OCI-LY3 (cell line): ENCODE measurements around the gene KRT38.

Experiments used
- H2AFZ ChIP-seq: fragments of 200-600, 300-600 bp; shearing (Covaris generic); 2 replicates; pipeline ENCODE4 v1.6.0; 2014; ENCODE audit warnings: antibody characterized with exemption, low read depth, low read length
- H3K27ac ChIP-seq: fragments of 200-600, 300-600 bp; sonication (generic); 2 replicates; pipeline ENCODE4 v1.5.1; 2014; ENCODE audit warnings: mild to moderate bottlenecking, low read length, moderate library complexity, mixed read lengths
- H3K27me3 ChIP-seq: fragments of 200-600, 300-600 bp; sonication (generic); 2 replicates; pipeline ENCODE4 v1.6.1; 2014; ENCODE audit warnings: low read depth, low read length, mixed read lengths
- H3K36me3 ChIP-seq: fragments of 200-600, 300-600 bp; sonication (generic); replicated peaks from 2 replicates; pipeline ENCODE3; 2014; ENCODE audit warnings: low read depth, low read length, mixed read lengths
- H3K4me1 ChIP-seq: fragments of 300-600, 200-600 bp; sonication (generic); 2 replicates; pipeline ENCODE4 v1.6.1; 2014; ENCODE audit warnings: low read length, mixed read lengths
- H3K4me2 ChIP-seq: fragments of 200-600, 300-600 bp; sonication (generic); 2 replicates; pipeline ENCODE4 v1.6.1; 2014; ENCODE audit warnings: low read length, mixed read lengths
- H3K4me3 ChIP-seq: fragments of 300-600, 200-600 bp; sonication (generic); 2 replicates; pipeline ENCODE4 v1.5.1; 2014; ENCODE audit warnings: antibody characterized with exemption, mild to moderate bottlenecking, low read length, moderate library complexity
- H3K79me2 ChIP-seq: fragments of 300-600, 200-600 bp; shearing (Covaris generic); 2 replicates; pipeline ENCODE4 v1.6.1; 2014; ENCODE audit warnings: mild to moderate bottlenecking, low read length, mixed read lengths
- H3K9ac ChIP-seq: fragments of 300-600, 200-600 bp; shearing (Covaris generic); 2 replicates; pipeline ENCODE4 v1.6.0; 2014; ENCODE audit warnings: mild to moderate bottlenecking, low read length, moderate library complexity
- H3K9me3 ChIP-seq: fragments of 200-600, 300-600 bp; shearing (Covaris generic); 2 replicates; pipeline ENCODE4 v1.6.1; 2014; ENCODE audit warnings: low read length, mixed read lengths; ENCODE audit not compliant: insufficient read depth
- H4K20me1 ChIP-seq: fragments of 200-600, 300-600 bp; sonication (generic); 2 replicates; pipeline ENCODE4 v1.6.1; 2016; ENCODE audit warnings: low read length, mixed read lengths; ENCODE audit not compliant: insufficient read depth
- EZH2phosphoT487 ChIP-seq: fragments of 200-600 bp; shearing (Covaris generic); IDR thresholded peaks from 2 replicates; pipeline ENCODE4 v1.6.1; 2018; ENCODE audit warnings: antibody characterized with exemption, mixed run types, low read depth
- TF ChIP-seq, protein P1 (sequence below): fragments of 200-600, 300-600 bp; sonication (generic); IDR thresholded peaks from 2 replicates; pipeline ENCODE4 v1.5.1; 2014; ENCODE audit warnings: antibody characterized with exemption, low read length, low read depth

The KRT38 gene

DNA sequence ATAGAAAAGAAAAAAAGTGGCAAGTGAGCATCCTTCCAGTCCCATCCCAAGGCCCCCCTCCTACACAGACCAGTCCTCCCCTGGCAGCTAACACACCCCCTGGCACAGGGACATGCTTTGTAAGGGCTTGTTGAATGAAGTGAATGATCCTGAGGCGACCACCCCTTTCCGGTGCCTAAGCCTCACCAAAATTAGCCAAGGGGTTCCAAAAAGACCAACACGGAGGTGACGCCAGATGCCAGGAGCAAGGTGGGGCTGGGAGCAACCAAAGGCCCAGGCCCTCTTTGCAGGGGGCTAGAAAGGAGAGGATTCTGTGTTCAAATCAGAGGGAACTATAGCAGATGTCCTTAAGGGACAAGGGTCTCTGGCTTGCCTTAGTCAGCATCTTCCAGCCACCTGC is 34.6 kb upstream of the KRT38 start:
- H3K4me1 ChIP-seq, result peaks cover 8% of the 10 kb centered on the region
- TF ChIP-seq, protein P1, sequence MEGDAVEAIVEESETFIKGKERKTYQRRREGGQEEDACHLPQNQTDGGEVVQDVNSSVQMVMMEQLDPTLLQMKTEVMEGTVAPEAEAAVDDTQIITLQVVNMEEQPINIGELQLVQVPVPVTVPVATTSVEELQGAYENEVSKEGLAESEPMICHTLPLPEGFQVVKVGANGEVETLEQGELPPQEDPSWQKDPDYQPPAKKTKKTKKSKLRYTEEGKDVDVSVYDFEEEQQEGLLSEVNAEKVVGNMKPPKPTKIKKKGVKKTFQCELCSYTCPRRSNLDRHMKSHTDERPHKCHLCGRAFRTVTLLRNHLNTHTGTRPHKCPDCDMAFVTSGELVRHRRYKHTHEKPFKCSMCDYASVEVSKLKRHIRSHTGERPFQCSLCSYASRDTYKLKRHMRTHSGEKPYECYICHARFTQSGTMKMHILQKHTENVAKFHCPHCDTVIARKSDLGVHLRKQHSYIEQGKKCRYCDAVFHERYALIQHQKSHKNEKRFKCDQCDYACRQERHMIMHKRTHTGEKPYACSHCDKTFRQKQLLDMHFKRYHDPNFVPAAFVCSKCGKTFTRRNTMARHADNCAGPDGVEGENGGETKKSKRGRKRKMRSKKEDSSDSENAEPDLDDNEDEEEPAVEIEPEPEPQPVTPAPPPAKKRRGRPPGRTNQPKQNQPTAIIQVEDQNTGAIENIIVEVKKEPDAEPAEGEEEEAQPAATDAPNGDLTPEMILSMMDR, result no peak
- no peak for TF ChIP-seq EZH2phosphoT487
- H3K4me3 ChIP-seq, result no peak overlapping the region
- H3K4me2 ChIP-seq, result no peak overlapping the region
- no peaks in the 10 kb centered on the region for H3K9me3 ChIP-seq
- no peaks in the 10 kb centered on the region for H3K79me2 ChIP-seq
- H3K27ac ChIP-seq, result no peak overlapping the region
- no peaks in the 10 kb centered on the region for H4K20me1 ChIP-seq
- no peak overlapping the region for H3K9ac ChIP-seq
- peaks cover 3% of the 10 kb centered on the region; the same call in 1 of the 2 replicates for H3K27me3 ChIP-seq
- no peaks in the 10 kb centered on the region for H3K36me3 ChIP-seq
- H2AFZ ChIP-seq, result no peak overlapping the region

DNA sequence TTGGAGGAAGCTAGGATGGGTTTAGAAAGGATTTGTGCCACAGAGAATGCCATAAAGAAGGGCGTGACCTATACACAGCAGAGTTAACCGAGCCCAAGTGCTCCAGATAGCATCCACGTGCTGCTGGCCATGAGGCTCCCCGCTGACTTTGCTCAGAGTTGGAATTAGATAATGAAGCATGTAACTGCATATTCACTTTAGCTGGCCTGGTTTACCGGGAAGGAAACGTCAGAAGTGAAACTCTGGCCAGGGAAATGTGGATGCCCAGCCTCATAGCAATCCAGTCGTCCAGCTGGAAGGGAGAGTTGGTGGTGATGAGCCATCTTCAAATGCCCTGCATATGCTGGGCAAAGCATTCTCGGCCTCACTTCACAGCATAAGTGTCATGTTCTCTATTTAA is 34.1 kb upstream of the KRT38 start:
- TF ChIP-seq EZH2phosphoT487, result no peak
- TF ChIP-seq, protein P1, result no peak
- Histone ChIP-seq H3K36me3 (no peaks in the 10 kb centered on the region), H3K9ac (no peak overlapping the region), H3K27ac (no peak overlapping the region), H3K79me2 (no peaks in the 10 kb centered on the region), H2AFZ (no peak overlapping the region), H4K20me1 (no peaks in the 10 kb centered on the region), H3K9me3 (no peaks in the 10 kb centered on the region), H3K27me3 (peaks cover 3% of the 10 kb centered on the region; the same call in 1 of the 2 replicates), H3K4me3 (no peak overlapping the region), H3K4me1 (peaks cover 3% of the 10 kb centered on the region), H3K4me2 (no peak overlapping the region)

DNA sequence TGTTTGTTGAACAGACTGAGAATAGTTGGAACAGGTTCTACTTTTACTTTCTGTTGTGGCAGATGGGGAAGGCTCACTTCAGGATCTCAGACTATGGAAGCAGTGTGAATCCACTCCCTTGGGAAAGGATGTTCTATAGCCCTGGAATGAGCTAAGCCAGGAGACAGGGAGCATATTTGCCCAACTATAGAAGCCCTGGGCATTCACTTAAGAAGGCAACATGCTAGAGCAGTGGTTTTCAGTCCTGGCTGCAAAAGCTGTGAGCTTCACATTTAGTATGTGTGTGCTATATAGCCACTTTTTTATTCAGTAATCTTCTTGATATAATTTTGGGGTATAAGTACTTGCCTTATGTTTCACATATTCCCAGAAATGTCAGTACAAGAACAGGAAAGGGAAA is 27.6 kb upstream of the KRT38 start:
- Histone ChIP-seq H3K36me3 (no peaks in the 10 kb centered on the region), H3K9ac (no peak overlapping the region), H3K4me1 (no peaks in the 10 kb centered on the region), H3K27ac (no peak overlapping the region), H3K27me3 (peaks cover 3% of the 10 kb centered on the region; the same call in 1 of the 2 replicates), H3K4me2 (no peak overlapping the region), H2AFZ (no peak overlapping the region), H3K79me2 (no peaks in the 10 kb centered on the region), H3K4me3 (no peak overlapping the region), H4K20me1 (no peaks in the 10 kb centered on the region), H3K9me3 (no peaks in the 10 kb centered on the region)
- no peak for TF ChIP-seq EZH2phosphoT487
- TF ChIP-seq, protein P1, result no peak

DNA sequence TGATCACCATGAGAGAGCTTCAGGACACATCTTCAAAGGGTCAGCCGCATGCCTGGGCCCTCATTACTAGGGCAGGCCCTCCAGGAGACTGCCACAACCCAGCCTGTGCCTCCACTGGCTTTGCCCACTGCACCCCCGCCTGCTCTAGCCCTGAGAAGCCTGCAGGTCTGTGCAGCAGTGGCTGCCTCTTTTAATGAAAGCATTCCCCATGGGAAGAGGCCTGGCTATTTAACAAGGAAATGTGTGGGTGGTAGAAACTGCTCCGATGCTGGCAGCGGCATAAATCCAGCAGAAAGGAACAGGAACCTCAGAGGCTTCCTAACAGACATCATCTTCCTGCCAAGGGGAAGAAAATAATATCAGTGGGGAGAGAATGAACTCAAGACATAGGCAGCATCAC is 26.8 kb upstream of the KRT38 start:
- H2AFZ ChIP-seq, result no peak overlapping the region
- no peaks in the 10 kb centered on the region for H3K4me1 ChIP-seq
- TF ChIP-seq, protein P1, result no peak
- no peak for TF ChIP-seq EZH2phosphoT487
- no peaks in the 10 kb centered on the region for H3K9me3 ChIP-seq
- no peak overlapping the region for H3K9ac ChIP-seq
- H3K36me3 ChIP-seq, result no peaks in the 10 kb centered on the region
- H4K20me1 ChIP-seq, result no peaks in the 10 kb centered on the region
- H3K79me2 ChIP-seq, result no peaks in the 10 kb centered on the region
- no peak overlapping the region for H3K4me3 ChIP-seq
- H3K27me3 ChIP-seq, result peaks cover 3% of the 10 kb centered on the region; the same call in 1 of the 2 replicates
- no peak overlapping the region for H3K27ac ChIP-seq
- no peak overlapping the region for H3K4me2 ChIP-seq
